ENCODE measurements around the gene RIPK1. TPM values are rescaled to one million over a fixed set of nuclear protein-coding genes. Genes with fewer than 3 reads are reported as not detected.

RIPK1 gene
- total and polyA plus RNA-seq, 2 donors (not counting 3 experiments of a cell fraction or from before 2014, with no cell fraction given), result 11.2 to 20.6 TPM

GRCh38 chr6:3086282-3086946 is 18.1 kb downstream of the RIPK1 start:
- Histone ChIP-seq H4K20me1 (replicated peaks; ENCODE audit: control insufficient read depth, extremely low read depth, insufficient read depth, low read length) (no peaks in the 10 kb centered on the region), H3K4me1 (ENCODE audit: control insufficient read depth, extremely low read depth, insufficient read depth, low read length) (peaks cover 12% of the 10 kb centered on the region), H2AFZ (ENCODE audit: low read depth, low read length) (no peak overlapping the region), H3K9me3 (replicated peaks; ENCODE audit: control insufficient read depth, insufficient read depth, low read length) (no peaks in the 10 kb centered on the region), H3K4me3 (replicated peaks in 1 of 3; ENCODE audit: insufficient read depth in 1 of 3, low read depth in 1 of 3, low read length in 3 of 3) (no peak overlapping the region), H3K4me2 (ENCODE audit: insufficient read depth, low read length) (no peak overlapping the region), H3K9me1 (replicated peaks; ENCODE audit: control insufficient read depth, extremely low read depth, insufficient read depth, low read length) (no peaks in the 10 kb centered on the region), H3K79me2 (ENCODE audit: control insufficient read depth, insufficient read depth, low read length) (no peaks in the 10 kb centered on the region), H3K9ac (replicated peaks; ENCODE audit: extremely low read depth, insufficient read depth, low read length) (no peak overlapping the region), H3K36me3 (ENCODE audit: control insufficient read depth in 2 of 2, extremely low read depth in 1 of 2, insufficient read depth in 2 of 2, low read length in 2 of 2) (peaks cover 9 to 14% of the 10 kb centered on the region in 2 experiments), H3K27me3 (ENCODE audit: control insufficient read depth in 2 of 2, insufficient read depth in 2 of 2, low read length in 2 of 2) (no peaks in the 10 kb centered on the region), H3K27ac (ENCODE audit: insufficient read depth, low read depth, low read length) (no peak overlapping the region)
- intact Hi-C loops (cut with micrococcal nuclease) (no loop called here), dilution Hi-C loops (cut with MboI; ENCODE audit: extremely low pct_ligation_motif_present, low sequenced_read_pairs) (no loop called here)
- no TSS peak for BruUV-seq (replicated peaks)
- no peak for FAIRE-seq
- TF ChIP-seq POLR2AphosphoS5 (IDR thresholded peaks at IDR 0.05; ENCODE audit: insufficient read depth, low read depth, low read length) (no peak), GATA2 (IDR thresholded peaks at IDR 0.05; ENCODE audit: insufficient read depth, insufficient read length, low read depth, low read length) (no peak), MYC (IDR thresholded peaks at IDR 0.05; ENCODE audit: low read depth, low read length) (no peak), JUN (IDR thresholded peaks at IDR 0.05; ENCODE audit: borderline replicate concordance, insufficient read depth, insufficient read length, low read depth) (no peak), MAX (IDR thresholded peaks at IDR 0.05; ENCODE audit: insufficient read depth, insufficient read length) (no peak), EZH2 (IDR thresholded peaks at IDR 0.05; ENCODE audit: borderline replicate concordance, low read depth, low read length, severe bottlenecking) (no peak), CTCF (IDR thresholded peaks at IDR 0.05; ENCODE audit: extremely low read depth in 1 of 2, insufficient read depth in 1 of 2, low read depth in 1 of 2, low read length in 2 of 2) (no peak), POLR2A (IDR thresholded peaks at IDR 0.05; ENCODE audit: low read depth, low read length) (no peak), FOS (IDR thresholded peaks at IDR 0.05; ENCODE audit: borderline replicate concordance, insufficient read depth, low read length) (no peak)
- ChIA-PET CTCF (interaction anchor here (0.9 kb wide), 1 partner anchor 19 kb away, joined by 3 read pairs; the partner anchor contains the start of gene RIPK1), POLR2A (interaction anchor here (0.6 kb wide), 1 partner anchor 10 kb away, joined by 4 read pairs; no protein-coding TSS in a partner anchor)
- DNase-seq (ENCODE audit: low read depth, low spot score), result no peak
